Gastroesophageal sphincter (tissue), 4 donors: ENCODE data around the gene GDF2. TPM values are rescaled to one million over a fixed set of nuclear protein-coding genes. Genes with fewer than 3 reads are reported as not detected.

ENCODE experiments used
- ATAC-seq: fragments of 150-250 bp; one replicate; pipeline ENCODE4 v1.9.1; 2016; ENCODE audit warnings: mild to moderate bottlenecking, moderate library complexity
- H3K27ac ChIP-seq, 4 donors: fragments of 200-600 bp; sonication (generic) in 3 of 4; 1 replicate in 3 of 4; 2 replicates in 1 of 4; pipeline ENCODE4 v1.5.1; 2016 to 2019
- H3K27me3 ChIP-seq: fragments of 200-600 bp; sonication (generic); one replicate; pipeline ENCODE4 v1.5.1; 2019
- H3K36me3 ChIP-seq, 2 donors: fragments of 200-600 bp; sonication (generic); one replicate each; pipeline ENCODE4 v1.5.1; 2019; ENCODE audit warnings: control low read depth in 1 of 2
- H3K4me1 ChIP-seq, 3 donors: fragments of 200-600 bp; sonication (generic); 1 replicate in 2 of 3; 2 replicates in 1 of 3; pipeline ENCODE4 v1.5.1; 2016 to 2019; ENCODE audit warnings: control low read depth in 2 of 3
- H3K4me3 ChIP-seq, 2 donors: fragments of 200-600 bp; sonication (generic); one replicate each; pipeline ENCODE4 v1.5.1; 2019; ENCODE audit warnings: mild to moderate bottlenecking in 1 of 2, moderate library complexity in 1 of 2
- H3K9me3 ChIP-seq, 3 donors: fragments of 200-600 bp; sonication (generic); one replicate each; pipeline ENCODE4 v1.5.1; 2017 to 2019; ENCODE audit warnings: control low read depth in 2 of 3
- EP300 ChIP-seq: sonication (generic); formaldehyde crosslinking; IDR thresholded peaks from one replicate; pipeline ENCODE4 v1.6.1; 2017; ENCODE audit warnings: antibody characterized with exemption, mild to moderate bottlenecking
- POLR2A ChIP-seq, 2 donors: fragments of 450-650 bp; IDR thresholded peaks; one replicate each; pipeline ENCODE4 v1.6.1; 2017; ENCODE audit warnings: antibody characterized with exemption in 2 of 2, mild to moderate bottlenecking in 2 of 2, moderate library complexity in 1 of 2
- POLR2AphosphoS5 ChIP-seq: sonication (generic); formaldehyde crosslinking; IDR thresholded peaks from one replicate; pipeline ENCODE4 v1.6.1; 2017; ENCODE audit warnings: antibody characterized with exemption
- WGBS, 2 donors: methylation state at CpG; one replicate each; pipeline ENCODE4 v1.1.5; 2018; ENCODE audit warnings: low coverage in 1 of 2; 5-methylcytosine and 5-hydroxymethylcytosine counted together
- total RNA-seq, 4 donors: library from RNA; depleted of rRNA; stranded (reverse); fragments of >200 nt; gene quantifications; one replicate each; pipeline ENCODE4 v1.1.0, GENCODE V29; 2016
- TF ChIP-seq, protein P1 (sequence below), 4 experiments: fragments of 200-600 bp in 2 of 4; fragments of 450-650 bp in 2 of 4; sonication (generic) in 1 of 4; IDR thresholded peaks; one replicate each; pipeline ENCODE4 v1.5.1; 2017 to 2019; ENCODE audit warnings: antibody characterized with exemption in 4 of 4, mild to moderate bottlenecking in 2 of 4, moderate library complexity in 2 of 4

GDF2 gene
- total RNA-seq, 4 donors from 2014 or later, result not detected

DNA sequence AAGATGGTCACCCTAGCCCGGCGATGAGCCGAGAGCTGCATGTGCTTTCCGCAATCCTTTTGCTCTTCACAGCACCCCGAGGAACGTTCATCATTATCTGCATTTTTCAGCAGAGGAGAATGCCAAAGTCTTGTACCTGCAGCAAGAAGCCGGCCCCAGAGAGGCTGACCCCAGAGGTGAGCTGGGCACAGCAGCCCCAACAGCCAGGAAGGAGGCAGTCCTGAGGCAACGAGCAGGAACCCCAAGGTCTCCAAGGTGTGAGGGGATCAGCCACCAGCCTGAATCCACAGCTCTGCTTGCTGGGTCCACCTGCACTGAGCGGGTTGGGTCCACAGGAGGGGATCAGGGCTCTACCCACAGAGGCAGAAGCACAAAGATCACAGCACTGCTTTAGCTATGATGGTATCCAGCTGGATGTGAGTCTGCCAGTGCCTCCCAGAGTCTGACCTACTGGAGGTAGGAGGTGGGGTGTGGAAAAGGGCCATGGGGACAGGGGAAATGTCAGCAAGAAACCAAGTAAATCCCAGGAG is 39.1 kb upstream of the GDF2 start:
- WGBS, 2 donors, result 88 to 95% methylated on average over 4 to 5 of the region's 9 CpGs
- no peaks in the 10 kb centered on the region for H3K27me3 ChIP-seq
- no peaks in the 10 kb centered on the region for H3K9me3 ChIP-seq
- TF ChIP-seq POLR2AphosphoS5, result no peak
- TF ChIP-seq, protein P1, sequence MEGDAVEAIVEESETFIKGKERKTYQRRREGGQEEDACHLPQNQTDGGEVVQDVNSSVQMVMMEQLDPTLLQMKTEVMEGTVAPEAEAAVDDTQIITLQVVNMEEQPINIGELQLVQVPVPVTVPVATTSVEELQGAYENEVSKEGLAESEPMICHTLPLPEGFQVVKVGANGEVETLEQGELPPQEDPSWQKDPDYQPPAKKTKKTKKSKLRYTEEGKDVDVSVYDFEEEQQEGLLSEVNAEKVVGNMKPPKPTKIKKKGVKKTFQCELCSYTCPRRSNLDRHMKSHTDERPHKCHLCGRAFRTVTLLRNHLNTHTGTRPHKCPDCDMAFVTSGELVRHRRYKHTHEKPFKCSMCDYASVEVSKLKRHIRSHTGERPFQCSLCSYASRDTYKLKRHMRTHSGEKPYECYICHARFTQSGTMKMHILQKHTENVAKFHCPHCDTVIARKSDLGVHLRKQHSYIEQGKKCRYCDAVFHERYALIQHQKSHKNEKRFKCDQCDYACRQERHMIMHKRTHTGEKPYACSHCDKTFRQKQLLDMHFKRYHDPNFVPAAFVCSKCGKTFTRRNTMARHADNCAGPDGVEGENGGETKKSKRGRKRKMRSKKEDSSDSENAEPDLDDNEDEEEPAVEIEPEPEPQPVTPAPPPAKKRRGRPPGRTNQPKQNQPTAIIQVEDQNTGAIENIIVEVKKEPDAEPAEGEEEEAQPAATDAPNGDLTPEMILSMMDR (IDR thresholded peaks at IDR 0.05), result no peak
- no peak for TF ChIP-seq EP300
- no peak for TF ChIP-seq POLR2A (IDR thresholded peaks at IDR 0.05)
- no peak overlapping the region for H3K4me3 ChIP-seq
- no peaks in the 10 kb centered on the region for H3K36me3 ChIP-seq
- ATAC-seq, result no peak
- H3K27ac ChIP-seq, result no peak overlapping the region
- no peaks in the 10 kb centered on the region for H3K4me1 ChIP-seq

DNA sequence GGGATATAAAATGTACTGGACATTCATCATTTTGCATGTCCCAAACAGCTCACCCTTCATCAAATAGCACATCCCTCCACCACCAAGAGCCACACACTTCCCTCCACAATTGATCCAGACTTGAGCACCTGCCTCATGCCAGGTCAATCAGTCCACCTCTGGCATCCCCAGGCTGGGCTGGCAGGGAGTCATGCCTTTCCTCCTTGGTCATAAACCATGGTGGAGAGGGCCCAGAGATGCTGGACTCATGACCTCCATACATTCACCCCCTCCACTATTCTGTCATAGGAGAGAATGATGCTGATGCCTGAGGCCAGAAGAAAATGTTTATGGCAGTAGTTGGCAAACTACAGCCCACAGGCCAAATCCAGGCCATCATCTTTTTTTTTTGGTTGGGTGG is 38.4 kb upstream of the GDF2 start:
- H3K27ac ChIP-seq, result no peak overlapping the region
- TF ChIP-seq, protein P1 (IDR thresholded peaks at IDR 0.05), result no peak
- TF ChIP-seq POLR2AphosphoS5 (no peak), EP300 (no peak), POLR2A (IDR thresholded peaks at IDR 0.05) (no peak)
- H3K9me3 ChIP-seq, result no peaks in the 10 kb centered on the region
- H3K4me3 ChIP-seq, result no peak overlapping the region
- no peaks in the 10 kb centered on the region for H3K36me3 ChIP-seq
- H3K27me3 ChIP-seq, result no peaks in the 10 kb centered on the region
- no peak for ATAC-seq
- H3K4me1 ChIP-seq, result no peaks in the 10 kb centered on the region

DNA sequence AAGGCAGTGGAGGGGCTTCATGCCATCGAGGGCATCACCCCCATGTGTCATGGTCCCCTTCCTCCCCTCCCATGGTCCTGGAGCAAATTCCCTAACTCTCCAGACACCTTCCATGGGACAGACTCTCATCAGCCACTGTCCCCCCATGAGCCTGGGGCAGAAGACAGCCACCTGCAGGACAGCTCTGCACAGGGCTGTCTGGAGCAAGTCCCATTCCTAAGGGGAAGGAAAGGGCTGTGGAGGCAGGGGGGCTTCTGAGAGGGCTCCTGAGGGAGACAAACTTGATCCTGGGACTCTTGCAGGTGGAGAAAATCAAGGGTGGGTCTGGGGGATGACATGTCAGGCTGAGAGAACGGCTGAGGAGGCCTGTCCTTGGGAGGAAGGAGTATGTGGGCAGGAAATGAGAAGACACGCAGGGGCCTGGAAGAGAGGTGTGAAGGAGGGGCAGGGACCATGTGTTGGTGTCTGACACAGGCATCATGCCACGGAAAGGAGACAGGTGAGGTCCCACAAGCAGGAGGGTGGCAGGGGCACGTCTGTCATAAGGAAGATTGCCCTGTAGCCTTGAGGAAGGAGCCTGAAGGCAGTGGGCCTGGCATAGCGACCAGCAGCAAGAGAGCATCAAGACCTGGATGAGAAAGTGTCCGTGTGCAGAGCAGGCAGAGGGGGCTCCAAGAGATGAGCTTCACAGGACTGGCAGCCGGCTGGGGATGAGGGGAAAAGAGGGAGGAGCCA is 36.7 kb upstream of the GDF2 start:
- no peak overlapping the region for H3K27ac ChIP-seq
- H3K9me3 ChIP-seq, result no peaks in the 10 kb centered on the region
- no peaks in the 10 kb centered on the region for H3K27me3 ChIP-seq
- no peak overlapping the region for H3K4me3 ChIP-seq
- H3K36me3 ChIP-seq, result no peaks in the 10 kb centered on the region
- TF ChIP-seq POLR2AphosphoS5 (no peak), EP300 (no peak), POLR2A (IDR thresholded peaks at IDR 0.05) (no peak)
- TF ChIP-seq, protein P1 (IDR thresholded peaks at IDR 0.05), result no peak
- no peak for ATAC-seq
- no peaks in the 10 kb centered on the region for H3K4me1 ChIP-seq
- 70 to 82% methylated on average over 6 to 7 of the region's 8 CpGs for WGBS, 2 donors

DNA sequence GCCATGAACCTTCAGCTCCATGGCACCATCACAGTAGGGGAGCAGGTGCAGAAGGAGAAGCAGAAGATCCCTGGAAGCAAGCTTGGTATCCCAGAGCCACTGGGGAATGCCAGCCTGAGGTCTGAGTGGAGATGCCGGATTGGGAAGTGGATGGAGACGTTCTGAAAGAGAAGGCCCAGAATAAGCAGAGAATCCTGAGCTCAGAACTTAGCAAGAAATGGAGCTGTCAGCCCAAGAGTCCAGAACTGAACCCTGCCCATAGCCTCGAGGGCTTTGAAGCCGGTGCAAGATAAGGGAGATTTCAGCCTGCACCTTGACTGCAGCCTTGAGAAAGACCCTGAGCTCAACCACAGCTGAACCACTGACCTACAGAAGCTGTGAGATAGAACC is 36.1 kb upstream of the GDF2 start:
- Histone ChIP-seq H3K36me3 (no peaks in the 10 kb centered on the region), H3K4me3 (no peak overlapping the region), H3K27ac (no peak overlapping the region), H3K4me1 (no peaks in the 10 kb centered on the region), H3K27me3 (no peaks in the 10 kb centered on the region), H3K9me3 (no peaks in the 10 kb centered on the region)
- ATAC-seq, result no peak
- TF ChIP-seq, protein P1 (IDR thresholded peaks at IDR 0.05), result no peak
- no peak for TF ChIP-seq EP300
- no peak for TF ChIP-seq POLR2AphosphoS5
- no peak for TF ChIP-seq POLR2A (IDR thresholded peaks at IDR 0.05)
- WGBS, 2 donors, result 83 to 95% methylated on average over 4 of the region's 4 CpGs
